ENCODE measurements around the gene GREM1. TPM values are rescaled to one million over a fixed set of nuclear protein-coding genes. Genes with fewer than 3 reads are reported as not detected.

Gene GREM1
- total RNA-seq, 2 experiments from 2014 or later, result not detected

DNA sequence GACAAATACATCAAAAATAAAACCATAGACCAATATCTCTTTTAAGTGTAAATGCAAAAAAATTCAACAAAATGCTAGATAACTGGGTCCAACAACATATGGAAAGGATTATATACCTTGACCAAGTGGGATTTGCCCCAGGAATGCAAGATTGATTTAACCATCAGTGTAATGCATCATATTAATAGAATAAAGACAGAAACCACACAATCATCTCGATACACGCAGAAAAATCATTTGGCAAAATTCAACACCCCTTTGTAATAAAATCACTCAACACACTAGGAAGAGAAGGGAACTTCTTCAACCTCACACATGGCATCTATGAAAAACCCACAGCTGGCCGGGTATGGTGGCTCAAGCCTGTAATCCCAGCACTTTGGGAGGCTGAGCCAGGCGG is 19.5 kb downstream of the GREM1 start:
- Mint-ChIP-seq H3K4me3 (no peak overlapping the region), H3K36me3 (ENCODE audit: low read depth) (no peaks in the 10 kb centered on the region), H3K4me1 (no peaks in the 10 kb centered on the region), H3K27ac (no peak overlapping the region), H3K9me3 (ENCODE audit: low read depth) (peaks cover 3% of the 10 kb centered on the region), H3K27me3 (peaks cover 32% of the 10 kb centered on the region)
- no peak for DNase-seq
- no peak for ATAC-seq
- ChIA-PET CTCF (no interaction called here), POLR2A (no interaction called here)
- intact Hi-C loops (cut with DNase I, micrococcal nuclease), result no loop called here

GRCh38 chr15:32738666-32739065 is 20.9 kb downstream of the GREM1 start:
- peaks cover 23% of the 10 kb centered on the region for H3K27me3 Mint-ChIP-seq
- intact Hi-C loops (cut with DNase I, micrococcal nuclease), result no loop called here
- no peaks in the 10 kb centered on the region for H3K4me1 Mint-ChIP-seq
- ChIA-PET POLR2A (no interaction called here), CTCF (no interaction called here)
- H3K4me3 Mint-ChIP-seq, result no peak overlapping the region
- no peaks in the 10 kb centered on the region for H3K36me3 Mint-ChIP-seq (ENCODE audit: low read depth)
- DNase-seq (no peak), ATAC-seq (no peak)
- H3K27ac Mint-ChIP-seq, result no peak overlapping the region
- peaks cover 3% of the 10 kb centered on the region for H3K9me3 Mint-ChIP-seq (ENCODE audit: low read depth)

DNA sequence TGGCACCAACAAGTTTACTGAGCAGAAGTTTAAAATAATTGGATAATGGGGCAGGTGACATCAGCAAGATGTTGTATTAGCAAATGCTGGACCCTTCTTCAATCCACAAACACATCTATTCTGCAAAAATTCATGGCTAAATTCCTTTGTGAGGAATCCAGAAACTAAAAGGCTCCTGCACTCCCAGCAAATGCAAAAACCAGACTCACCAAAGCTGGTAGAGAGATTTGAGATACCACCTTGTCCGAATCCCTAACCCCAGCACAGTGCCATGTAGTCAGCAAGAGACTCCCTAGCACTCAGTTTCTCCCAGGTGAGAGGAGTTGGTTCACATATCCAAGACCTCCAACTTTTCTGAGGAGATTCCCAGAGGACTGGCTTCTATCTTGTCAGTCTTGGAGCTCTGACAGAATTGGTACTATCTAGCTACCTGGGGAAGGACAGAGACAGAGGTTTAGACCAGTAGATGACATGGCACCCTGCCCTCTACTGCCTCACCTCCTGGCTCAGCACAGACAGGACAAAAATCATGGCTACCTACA is 21.8 kb downstream of the GREM1 start:
- POLR2A ChIA-PET, result no interaction called here
- no peak for ATAC-seq
- H3K9me3 Mint-ChIP-seq (ENCODE audit: low read depth), result peaks cover 3% of the 10 kb centered on the region
- CTCF ChIA-PET, result no interaction called here
- H3K36me3 Mint-ChIP-seq (ENCODE audit: low read depth), result no peaks in the 10 kb centered on the region
- DNase-seq, result no peak
- H3K4me1 Mint-ChIP-seq, result no peaks in the 10 kb centered on the region
- intact Hi-C loops (cut with DNase I, micrococcal nuclease), result no loop called here
- peaks cover 21% of the 10 kb centered on the region for H3K27me3 Mint-ChIP-seq
- no peak overlapping the region for H3K27ac Mint-ChIP-seq
- H3K4me3 Mint-ChIP-seq, result no peak overlapping the region

DNA sequence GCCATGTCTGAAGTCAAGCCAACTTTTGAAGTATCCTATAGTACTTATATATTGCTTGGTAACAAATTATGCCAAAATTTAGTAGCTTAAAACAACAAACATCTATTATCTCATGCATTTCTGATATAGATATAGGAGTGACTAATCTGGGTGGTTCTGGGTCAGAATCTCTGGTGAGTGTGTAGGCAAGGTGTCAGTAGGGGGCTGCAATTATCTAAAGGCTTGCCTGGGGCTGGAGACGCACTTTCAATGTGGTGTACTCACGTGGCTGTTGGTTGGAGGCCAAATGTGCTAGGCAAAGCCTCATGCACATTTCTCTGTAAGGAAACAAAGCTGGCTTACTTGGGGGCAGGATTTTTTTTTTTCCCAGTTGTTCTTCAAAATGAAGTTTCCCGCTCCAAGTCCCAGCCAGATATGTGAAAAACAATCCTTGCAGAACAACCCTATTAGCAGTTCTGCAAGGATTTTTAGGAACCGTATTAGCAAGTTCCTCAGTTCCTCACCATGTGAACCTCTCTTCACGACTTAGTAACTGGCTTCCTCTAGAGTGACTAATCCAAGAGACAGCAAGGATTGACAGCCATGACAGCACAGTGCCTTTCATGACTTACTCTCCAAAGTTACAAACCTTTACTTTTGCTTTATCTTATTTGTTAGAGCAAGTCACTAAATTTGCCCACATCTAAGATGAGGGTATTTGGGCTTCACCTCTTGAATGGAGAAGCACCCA is 25.8 kb downstream of the GREM1 start:
- peaks cover 3% of the 10 kb centered on the region for H3K9me3 Mint-ChIP-seq (ENCODE audit: low read depth)
- ChIA-PET POLR2A (no interaction called here), CTCF (interaction anchor here (0.7 kb wide), 1 partner anchor 81 kb away, joined by 3 read pairs; no protein-coding TSS in a partner anchor)
- DNase-seq (no peak), ATAC-seq (no peak)
- no peak overlapping the region for H3K4me3 Mint-ChIP-seq
- H3K4me1 Mint-ChIP-seq, result no peaks in the 10 kb centered on the region
- intact Hi-C loops (cut with DNase I, micrococcal nuclease), result no loop called here
- peaks cover 7% of the 10 kb centered on the region for H3K27me3 Mint-ChIP-seq
- no peak overlapping the region for H3K27ac Mint-ChIP-seq
- no peaks in the 10 kb centered on the region for H3K36me3 Mint-ChIP-seq (ENCODE audit: low read depth)

GRCh38 chr15:32746116-32746857 is 28.5 kb downstream of the GREM1 start:
- CTCF ChIA-PET, result no interaction called here
- Mint-ChIP-seq H3K4me3 (no peak overlapping the region), H3K36me3 (ENCODE audit: low read depth) (no peaks in the 10 kb centered on the region), H3K4me1 (no peaks in the 10 kb centered on the region), H3K9me3 (ENCODE audit: low read depth) (no peaks in the 10 kb centered on the region), H3K27ac (no peak overlapping the region), H3K27me3 (peaks cover 7% of the 10 kb centered on the region)
- ATAC-seq (no peak), DNase-seq (no peak)
- POLR2A ChIA-PET, result no interaction called here
- intact Hi-C loops (cut with DNase I, micrococcal nuclease), result no loop called here

GRCh38 chr15:32747921-32748342 is 30.1 kb downstream of the GREM1 start:
- DNase-seq (no peak), ATAC-seq (no peak)
- intact Hi-C loops (cut with DNase I, micrococcal nuclease), result no loop called here
- Mint-ChIP-seq H3K9me3 (ENCODE audit: low read depth) (no peaks in the 10 kb centered on the region), H3K4me1 (no peaks in the 10 kb centered on the region), H3K27ac (no peak overlapping the region), H3K4me3 (no peak overlapping the region), H3K36me3 (ENCODE audit: low read depth) (no peaks in the 10 kb centered on the region), H3K27me3 (peaks cover 5% of the 10 kb centered on the region)
- ChIA-PET CTCF (no interaction called here), POLR2A (no interaction called here)

- H3K27ac Mint-ChIP-seq, result no peak overlapping the region
- no peaks in the 10 kb centered on the region for H3K9me3 Mint-ChIP-seq (ENCODE audit: low read depth)
- no peak for DNase-seq
- no peak for ATAC-seq
- H3K27me3 Mint-ChIP-seq, result peaks cover 7% of the 10 kb centered on the region
- intact Hi-C loops (cut with DNase I, micrococcal nuclease), result no loop called here
- no peak overlapping the region for H3K4me3 Mint-ChIP-seq
- H3K4me1 Mint-ChIP-seq, result no peaks in the 10 kb centered on the region
- ChIA-PET CTCF (no interaction called here), POLR2A (no interaction called here)
- no peaks in the 10 kb centered on the region for H3K36me3 Mint-ChIP-seq (ENCODE audit: low read depth)
Measured at GRCh38 chr15:32750979-32751378, 33.2 kb downstream of the GREM1 start.

DNA sequence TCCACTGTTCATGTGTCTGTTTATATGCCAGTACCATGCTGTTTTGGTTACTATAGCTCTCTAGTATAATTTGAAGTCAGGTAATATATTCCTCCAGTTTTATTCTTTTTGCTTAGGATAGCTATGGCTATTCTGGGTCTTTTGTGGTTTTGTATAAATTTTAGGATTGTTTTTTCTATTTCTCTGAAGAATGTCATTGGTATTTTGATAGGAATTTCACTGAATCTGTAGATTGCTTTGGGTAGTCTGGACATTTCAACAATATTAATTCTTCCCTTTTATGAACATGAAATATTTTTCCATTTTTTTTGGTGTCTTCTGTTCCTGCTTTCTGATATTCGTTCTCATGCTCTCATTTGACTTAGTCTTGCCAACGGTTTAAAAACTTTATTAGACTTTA is 39.6 kb downstream of the GREM1 start:
- ATAC-seq, result no peak
- H3K36me3 Mint-ChIP-seq (ENCODE audit: low read depth), result no peaks in the 10 kb centered on the region
- CTCF ChIA-PET, result no interaction called here
- peaks cover 12% of the 10 kb centered on the region for H3K27me3 Mint-ChIP-seq
- no peaks in the 10 kb centered on the region for H3K4me1 Mint-ChIP-seq
- H3K9me3 Mint-ChIP-seq (ENCODE audit: low read depth), result no peaks in the 10 kb centered on the region
- intact Hi-C loops (cut with DNase I, micrococcal nuclease), result no loop called here
- H3K27ac Mint-ChIP-seq, result no peak overlapping the region
- POLR2A ChIA-PET, result no interaction called here
- no peak for DNase-seq
- no peak overlapping the region for H3K4me3 Mint-ChIP-seq

DNA sequence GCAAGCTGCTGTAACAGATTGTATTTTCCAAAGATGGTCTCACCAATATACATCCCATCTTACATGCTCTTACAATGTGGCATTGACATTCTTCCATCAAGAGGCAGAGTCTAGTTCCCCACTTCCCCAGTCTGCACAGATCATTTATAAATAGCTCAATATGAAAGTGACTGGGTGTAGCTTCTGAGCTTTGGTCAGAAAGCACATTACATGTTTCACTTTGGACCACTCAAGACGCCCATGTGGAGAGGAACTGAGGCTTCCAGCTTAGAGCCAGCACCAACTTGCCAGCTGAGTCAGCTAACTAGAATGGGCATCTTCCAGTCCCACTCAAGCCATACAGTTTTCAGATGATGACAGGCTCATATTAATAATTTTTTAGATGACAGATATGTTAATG is 45.5 kb downstream of the GREM1 start:
- ChIA-PET CTCF (interaction anchor here (0.8 kb wide), 1 partner anchor 102 kb away, joined by 3 read pairs; no protein-coding TSS in a partner anchor), POLR2A (no interaction called here)
- intact Hi-C loops (cut with DNase I, micrococcal nuclease), result loop anchor here in 1 of 2 experiments (5.0 kb wide), 1 partner anchor 51 kb away; no protein-coding TSS in a partner anchor
- H3K9me3 Mint-ChIP-seq (ENCODE audit: low read depth), result no peaks in the 10 kb centered on the region
- no peak for DNase-seq
- H3K27ac Mint-ChIP-seq, result no peak overlapping the region
- H3K27me3 Mint-ChIP-seq, result peaks cover 16% of the 10 kb centered on the region
- no peaks in the 10 kb centered on the region for H3K4me1 Mint-ChIP-seq
- no peak for ATAC-seq
- H3K36me3 Mint-ChIP-seq (ENCODE audit: low read depth), result no peaks in the 10 kb centered on the region
- no peak overlapping the region for H3K4me3 Mint-ChIP-seq

GRCh38 chr15:32765236-32765635 is 47.4 kb downstream of the GREM1 start:
- Mint-ChIP-seq H3K36me3 (ENCODE audit: low read depth) (no peaks in the 10 kb centered on the region), H3K4me3 (no peak overlapping the region), H3K27me3 (peaks cover 16% of the 10 kb centered on the region), H3K4me1 (no peaks in the 10 kb centered on the region), H3K9me3 (ENCODE audit: low read depth) (no peaks in the 10 kb centered on the region), H3K27ac (no peak overlapping the region)
- DNase-seq (no peak), ATAC-seq (no peak)
- ChIA-PET POLR2A (no interaction called here), CTCF (no interaction called here)
- intact Hi-C loops (cut with DNase I, micrococcal nuclease), result no loop called here

GRCh38 chr15:32766101-32766500 is 48.3 kb downstream of the GREM1 start:
- ATAC-seq (no peak), DNase-seq (no peak)
- Mint-ChIP-seq H3K9me3 (ENCODE audit: low read depth) (no peaks in the 10 kb centered on the region), H3K4me1 (no peaks in the 10 kb centered on the region), H3K27me3 (peaks cover 10% of the 10 kb centered on the region), H3K27ac (no peak overlapping the region), H3K4me3 (no peak overlapping the region), H3K36me3 (ENCODE audit: low read depth) (no peaks in the 10 kb centered on the region)
- ChIA-PET POLR2A (no interaction called here), CTCF (no interaction called here)
- intact Hi-C loops (cut with DNase I, micrococcal nuclease), result no loop called here

DNA sequence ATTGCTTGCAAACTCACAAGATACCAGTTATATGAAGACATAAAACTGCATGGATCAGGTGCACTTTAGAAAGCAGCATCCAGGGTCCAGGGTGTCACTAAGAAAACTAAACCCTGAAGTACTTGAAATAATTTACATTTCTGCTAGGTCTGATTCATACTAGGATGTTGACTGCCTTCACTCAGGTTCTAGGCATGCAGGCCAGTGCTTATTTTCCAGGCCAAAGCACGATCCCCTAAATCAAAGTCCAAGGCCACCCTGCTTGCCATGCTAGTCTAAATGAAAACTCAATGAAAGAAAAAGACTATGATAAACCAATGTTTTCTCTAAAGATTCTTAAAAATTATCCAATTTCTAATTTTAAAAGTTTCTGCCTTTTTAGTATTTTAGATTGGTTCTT is 49.4 kb downstream of the GREM1 start:
- CTCF ChIA-PET, result no interaction called here

More for the DNA sequence above, 49.4 kb downstream of the GREM1 start:
- POLR2A ChIA-PET, result no interaction called here
- H3K27ac Mint-ChIP-seq, result no peak overlapping the region
- ATAC-seq, result no peak
- peaks cover 10% of the 10 kb centered on the region for H3K27me3 Mint-ChIP-seq
- intact Hi-C loops (cut with DNase I, micrococcal nuclease), result no loop called here
- H3K4me1 Mint-ChIP-seq, result no peaks in the 10 kb centered on the region
- no peaks in the 10 kb centered on the region for H3K9me3 Mint-ChIP-seq (ENCODE audit: low read depth)
- no peak overlapping the region for H3K4me3 Mint-ChIP-seq
- H3K36me3 Mint-ChIP-seq (ENCODE audit: low read depth), result no peaks in the 10 kb centered on the region
- no peak for DNase-seq
